Prostate gland (tissue), 2 donors: ENCODE results near the gene FFAR2. TPM values are rescaled to one million over a fixed set of nuclear protein-coding genes. Genes with fewer than 3 reads are reported as not detected.
"Not testable (repeated sequence)": the region's sequence is repeated elsewhere in the genome, so short reads cannot be mapped to it uniquely, and the experiment has no call there.

Experiments used
- DNase-seq: peaks from one replicate; pipeline ENCODE4 v3.0.0-alpha.2; 2019; ENCODE audit warnings: low spot score
- H3K27ac ChIP-seq, 2 donors: fragments of 200-600 bp; sonication (generic); 2 replicates each; pipeline ENCODE4 v1.5.1; 2017 to 2019
- H3K27me3 ChIP-seq: fragments of 200-600 bp; sonication (generic); replicated peaks from 2 replicates; pipeline ENCODE4 v1.5.1; 2019; ENCODE audit not compliant: insufficient read depth
- H3K36me3 ChIP-seq, 2 donors: fragments of 200-600 bp; sonication (generic); 1 replicate in 1 of 2; 2 replicates in 1 of 2; pipeline versions ENCODE4 v1.5.1 to v1.8.1; 2017 to 2019
- H3K4me1 ChIP-seq: fragments of 200-600 bp; sonication (generic); replicated peaks from 2 replicates; pipeline ENCODE4 v1.5.1; 2019
- H3K4me3 ChIP-seq, 2 donors: fragments of 200-600 bp; sonication (generic); 2 replicates each; pipeline ENCODE4 v1.5.1; 2017 to 2019
- H3K9me3 ChIP-seq: fragments of 200-600 bp; sonication (generic); 2 replicates; pipeline ENCODE4 v1.5.1; 2017
- CTCF ChIP-seq, 4 experiments: fragments of 200-600 bp in 2 of 4; fragments of 450-650 bp in 2 of 4; sonication (generic) in 2 of 4; IDR thresholded peaks; 1 replicate in 3 of 4; 2 replicates in 1 of 4; pipeline ENCODE4 v1.5.1; 2016 to 2019; ENCODE audit warnings: antibody characterized with exemption in 4 of 4, mild to moderate bottlenecking in 2 of 4, moderate library complexity in 2 of 4
- POLR2A ChIP-seq: fragments of 450-650 bp; IDR thresholded peaks from one replicate; pipeline ENCODE4 v1.6.1; 2016; ENCODE audit warnings: antibody characterized with exemption, mild to moderate bottlenecking
- POLR2AphosphoS5 ChIP-seq: sonication (generic); formaldehyde crosslinking; IDR thresholded peaks from one replicate; pipeline ENCODE4 v1.6.1; 2017; ENCODE audit warnings: antibody characterized with exemption
- WGBS: methylation state at CpG from one replicate; pipeline ENCODE4 v1.1.5; 2018; 5-methylcytosine and 5-hydroxymethylcytosine counted together
- intact Hi-C: fragments of 100-400 bp; cut with DNase I; formaldehyde crosslinking; loops from one replicate; pipeline ENCODE4 v1.14.2; 2022
- total RNA-seq, 2 donors: library from RNA; depleted of rRNA; stranded (reverse); fragments of >200 nt; gene quantifications; one replicate each; pipeline ENCODE4 v1.1.0, GENCODE V29; 2016

FFAR2 gene
- total RNA-seq, 2 donors from 2014 or later = 0.87 TPM; not detected in 1

GRCh38 chr19:35400773-35401100 is 47.3 kb upstream of the FFAR2 start:
- Histone ChIP-seq H3K4me1 (no peaks in the 10 kb centered on the region), H3K9me3 (no peaks in the 10 kb centered on the region), H3K4me3 (no peak overlapping the region), H3K27ac (no peak overlapping the region), H3K27me3 (no peaks in the 10 kb centered on the region), H3K36me3 (no peaks in the 10 kb centered on the region)
- no peak for TF ChIP-seq POLR2A
- TF ChIP-seq POLR2AphosphoS5 = no peak
- TF ChIP-seq CTCF (IDR thresholded peaks at IDR 0.05) = no peak
- WGBS = 64% methylated on average over 7 of the region's 7 CpGs
- no peak for DNase-seq
- intact Hi-C loops = no loop called here

- H3K27ac ChIP-seq, H3K9me3 ChIP-seq, H3K27me3 ChIP-seq, H3K4me1 ChIP-seq, intact Hi-C loops, H3K4me3 ChIP-seq, DNase-seq, H3K36me3 ChIP-seq: not testable (repeated sequence)
- WGBS = 92% methylated on average over 9 of the region's 9 CpGs
These were observed 46.6 kb upstream of the FFAR2 start for GRCh38 chr19:35401416-35401815.

GRCh38 chr19:35403116-35403760 is 44.8 kb upstream of the FFAR2 start:
- no peaks in the 10 kb centered on the region for H3K4me1 ChIP-seq
- H3K4me3 ChIP-seq = no peak overlapping the region
- intact Hi-C loops = no loop called here
- no peaks in the 10 kb centered on the region for H3K27me3 ChIP-seq
- TF ChIP-seq CTCF (IDR thresholded peaks at IDR 0.05) = no peak
- no peak for TF ChIP-seq POLR2A
- TF ChIP-seq POLR2AphosphoS5 = no peak
- no peaks in the 10 kb centered on the region for H3K36me3 ChIP-seq
- H3K27ac ChIP-seq = no peak overlapping the region
- H3K9me3 ChIP-seq = no peaks in the 10 kb centered on the region
- 75% methylated on average over 8 of the region's 8 CpGs for whole genome bisulfite sequencing
- no peak for DNase-seq

- DNase-seq = no peak
These were observed 43.0 kb upstream of the FFAR2 start for GRCh38 chr19:35404879-35405622.

GRCh38 chr19:35407619-35408018 is 40.4 kb upstream of the FFAR2 start:
- Histone ChIP-seq H3K27me3 (no peaks in the 10 kb centered on the region), H3K4me3 (no peak overlapping the region), H3K4me1 (no peaks in the 10 kb centered on the region), H3K9me3 (no peaks in the 10 kb centered on the region), H3K27ac (no peak overlapping the region), H3K36me3 (no peaks in the 10 kb centered on the region)
- WGBS = 63% methylated on average over 6 of the region's 6 CpGs
- TF ChIP-seq POLR2AphosphoS5 (no peak), CTCF (IDR thresholded peaks at IDR 0.05) (no peak), POLR2A (no peak)
- DNase-seq = no peak
- intact Hi-C loops = no loop called here

More at GRCh38 chr19:35404879-35405622, 43.0 kb upstream of the FFAR2 start:
- no peaks in the 10 kb centered on the region for H3K36me3 ChIP-seq
- TF ChIP-seq POLR2AphosphoS5 (no peak), CTCF (IDR thresholded peaks at IDR 0.05) (no peak), POLR2A (no peak)
- no peaks in the 10 kb centered on the region for H3K27me3 ChIP-seq
- no peak overlapping the region for H3K4me3 ChIP-seq
- H3K4me1 ChIP-seq = no peaks in the 10 kb centered on the region
- no peak overlapping the region for H3K27ac ChIP-seq
- intact Hi-C loops = no loop called here
- H3K9me3 ChIP-seq = no peaks in the 10 kb centered on the region
- WGBS = 46% methylated on average over 11 of the region's 11 CpGs
